Measurements from ENCODE around the gene RAET1L.

- TF ChIP-seq YY1 (IDR thresholded peaks at IDR 0.05; ENCODE audit: borderline replicate concordance in 1 of 3, control insufficient read depth in 1 of 3, extremely low read depth in 1 of 3, insufficient read depth in 3 of 3, insufficient read length in 1 of 3, insufficient replicate concordance in 2 of 3, low read depth in 1 of 3, low read length in 2 of 3) (no peak), MXI1 (IDR thresholded peaks at IDR 0.05; ENCODE audit: low read depth, low read length) (no peak), HDAC6 (IDR thresholded peaks at IDR 0.05; ENCODE audit: low read depth, low read length) (no peak)
These were observed 40.6 kb downstream of the RAET1L start for GRCh38 chr6:149984773-149985172.

Measured in K562 (cell line).